ENCODE results near the gene GP1BA.

DNA sequence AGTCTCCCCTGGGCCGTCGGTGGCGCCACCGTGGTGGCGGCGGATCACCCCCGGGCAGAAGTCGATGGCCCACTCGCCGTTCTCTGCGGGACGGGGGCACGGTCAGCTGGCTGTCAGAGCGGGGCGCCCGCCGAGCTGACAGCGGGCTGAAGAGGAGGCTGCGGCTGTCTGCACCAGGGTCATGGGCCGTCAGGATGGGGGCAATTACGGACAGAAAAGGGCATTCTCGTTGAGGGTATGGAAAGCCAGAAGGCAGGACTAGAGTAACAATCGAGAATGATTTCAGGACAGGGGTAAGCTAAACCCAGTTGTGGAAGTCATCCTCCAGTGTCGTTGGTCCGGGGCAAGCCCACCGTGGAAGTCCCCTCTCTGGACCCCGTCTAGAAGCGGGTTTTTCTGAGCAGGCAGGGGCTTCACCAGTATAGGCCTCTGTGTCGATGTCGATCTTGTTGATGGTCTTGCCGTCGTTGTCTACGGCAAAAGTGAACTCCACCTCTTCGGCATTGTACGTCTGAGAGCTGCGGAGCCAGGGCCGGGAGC is 30.9 kb upstream of the GP1BA start:
- no peak for TF ChIP-seq ZNF331 (CRISPR knock-in tag; IDR thresholded peaks at IDR 0.05; ENCODE audit: low read depth)
- TF ChIP-seq REST (IDR thresholded peaks at IDR 0.05; ENCODE audit: unreplicated experiment), result no peak
- TF ChIP-seq CREB1 (CRISPR knock-in tag; IDR thresholded peaks at IDR 0.05; ENCODE audit: low read depth), result no peak
- TF ChIP-seq, protein P1, sequence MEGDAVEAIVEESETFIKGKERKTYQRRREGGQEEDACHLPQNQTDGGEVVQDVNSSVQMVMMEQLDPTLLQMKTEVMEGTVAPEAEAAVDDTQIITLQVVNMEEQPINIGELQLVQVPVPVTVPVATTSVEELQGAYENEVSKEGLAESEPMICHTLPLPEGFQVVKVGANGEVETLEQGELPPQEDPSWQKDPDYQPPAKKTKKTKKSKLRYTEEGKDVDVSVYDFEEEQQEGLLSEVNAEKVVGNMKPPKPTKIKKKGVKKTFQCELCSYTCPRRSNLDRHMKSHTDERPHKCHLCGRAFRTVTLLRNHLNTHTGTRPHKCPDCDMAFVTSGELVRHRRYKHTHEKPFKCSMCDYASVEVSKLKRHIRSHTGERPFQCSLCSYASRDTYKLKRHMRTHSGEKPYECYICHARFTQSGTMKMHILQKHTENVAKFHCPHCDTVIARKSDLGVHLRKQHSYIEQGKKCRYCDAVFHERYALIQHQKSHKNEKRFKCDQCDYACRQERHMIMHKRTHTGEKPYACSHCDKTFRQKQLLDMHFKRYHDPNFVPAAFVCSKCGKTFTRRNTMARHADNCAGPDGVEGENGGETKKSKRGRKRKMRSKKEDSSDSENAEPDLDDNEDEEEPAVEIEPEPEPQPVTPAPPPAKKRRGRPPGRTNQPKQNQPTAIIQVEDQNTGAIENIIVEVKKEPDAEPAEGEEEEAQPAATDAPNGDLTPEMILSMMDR (conservative IDR thresholded peaks at IDR 0.05; ENCODE audit: low read depth in 2 of 2), result no peak
- TF ChIP-seq EZH2 (IDR thresholded peaks at IDR 0.05; ENCODE audit: low read depth, unreplicated experiment), result no peak
- TF ChIP-seq EZH2phosphoT487 (IDR thresholded peaks at IDR 0.05; ENCODE audit: unreplicated experiment), result no peak
- TF ChIP-seq POLR2AphosphoS5 (IDR thresholded peaks at IDR 0.05; ENCODE audit: low read depth), result no peak
- no peak for TF ChIP-seq ETS1 (IDR thresholded peaks at IDR 0.05)
- TF ChIP-seq JUNB (IDR thresholded peaks at IDR 0.05; ENCODE audit: unreplicated experiment), result no peak
